Common myeloid progenitor, CD34-positive (primary cell): ENCODE data around the gene MYO1F.

ENCODE experiments used
- CTCF ChIA-PET: fragments of 350-600 bp; sonication (Branson Sonifier 250); formaldehyde crosslinking; loops from one replicate; lab custom pipeline; 2021; ENCODE audit warnings: antibody characterized with exemption; lab: Charles Lee
- POLR2A ChIA-PET: fragments of 350-600 bp; sonication (Branson Sonifier 250); formaldehyde crosslinking; loops from one replicate; lab custom pipeline; 2021; ENCODE audit warnings: antibody characterized with exemption; lab: Charles Lee
- DNase-seq, 3 donors: peaks; one replicate each; pipeline versions ENCODE4 v3.0.0 to v3.0.0-alpha.2; 2013
- H3K27ac ChIP-seq, 2 experiments: 1 replicate in 1 of 2; 2 replicates in 1 of 2; pipeline ENCODE4 v1.7.0; 2013; ENCODE audit warnings: inconsistent platforms in 2 of 2, low read length in 2 of 2, mild to moderate bottlenecking in 2 of 2, low read depth in 1 of 2, moderate library complexity in 1 of 2; ENCODE audit not compliant: severe bottlenecking in 2 of 2, insufficient read depth in 1 of 2, poor library complexity in 1 of 2
- H3K27me3 ChIP-seq, 5 experiments: replicated peaks in 2 of 5; 1 replicate in 3 of 5; 2 replicates in 2 of 5; pipeline versions ENCODE4 v1.6.1 to v1.7.0; 2013; ENCODE audit warnings: low read length in 4 of 5, mild to moderate bottlenecking in 2 of 5, moderate library complexity in 2 of 5, inconsistent platforms in 1 of 5; ENCODE audit not compliant: insufficient read depth in 5 of 5, control insufficient read depth in 4 of 5
- H3K36me3 ChIP-seq, 4 experiments: 1 replicate in 2 of 4; 2 replicates in 2 of 4; pipeline versions ENCODE4 v1.6.1 to v1.7.0; 2013; ENCODE audit warnings: low read length in 3 of 4, control low read depth in 1 of 4, mild to moderate bottlenecking in 1 of 4; ENCODE audit not compliant: control insufficient read depth in 4 of 4, insufficient read depth in 4 of 4
- H3K4me1 ChIP-seq, 4 experiments: 1 replicate in 3 of 4; 2 replicates in 1 of 4; pipeline versions ENCODE4 v1.6.1 to v1.7.1; 2013; ENCODE audit warnings: low read length in 3 of 4, mild to moderate bottlenecking in 3 of 4, control low read depth in 1 of 4, inconsistent platforms in 1 of 4, moderate library complexity in 1 of 4; ENCODE audit not compliant: control insufficient read depth in 4 of 4, insufficient read depth in 4 of 4; ENCODE audit errors: control extremely low read depth in 1 of 4
- H3K4me3 ChIP-seq, 7 experiments: 1 replicate in 4 of 7; 2 replicates in 3 of 7; pipeline versions ENCODE4 v1.5.1 to v1.7.0; 2013; ENCODE audit warnings: mild to moderate bottlenecking in 7 of 7, low read length in 6 of 7, moderate library complexity in 6 of 7, inconsistent platforms in 2 of 7, low read depth in 2 of 7, control low read depth in 1 of 7; ENCODE audit not compliant: insufficient read depth in 4 of 7, control insufficient read depth in 1 of 7; ENCODE audit errors: extremely low read depth in 1 of 7
- H3K9me3 ChIP-seq, 5 experiments: 1 replicate in 4 of 5; 2 replicates in 1 of 5; pipeline versions ENCODE4 v1.6.1 to v1.7.1; 2013; ENCODE audit warnings: low read length in 4 of 5, mild to moderate bottlenecking in 2 of 5, inconsistent platforms in 1 of 5, low read depth in 1 of 5, moderate library complexity in 1 of 5; ENCODE audit not compliant: control insufficient read depth in 4 of 5, insufficient read depth in 2 of 5; ENCODE audit errors: control extremely low read depth in 1 of 5
- WGBS: methylation state at CpG from one replicate; pipeline ENCODE4 v1.1.5; 2013; ENCODE audit not compliant: insufficient coverage; 5-methylcytosine and 5-hydroxymethylcytosine counted together

MYO1F gene

GRCh38 chr19:8615813-8616596 is 38.8 kb upstream of the MYO1F start:
- Histone ChIP-seq H3K36me3 (no peaks in the 10 kb centered on the region), H3K27me3 (no peaks in the 10 kb centered on the region), H3K4me1 (peaks cover 0 to 13% (median 4%) of the 10 kb centered on the region in 4 experiments), H3K4me3 (peak overlapping the region in 1 of 7 experiments; percentile 47), H3K27ac (no peak overlapping the region), H3K9me3 (no peaks in the 10 kb centered on the region)
- WGBS: 13% methylated on average over 13 of the region's 23 CpGs
- DNase-seq: peak; percentile 59 to 80 (median 75)
- ChIA-PET POLR2A (no interaction called here), CTCF (interaction anchor here (0.6 to 4.1 kb wide), 10 partner anchors 14 to 472 kb away, joined by 3 to 28 read pairs (median 3); partner anchors contain the start of genes MYO1F and NFILZ)

GRCh38 chr19:8615024-8615423 is 37.8 kb upstream of the MYO1F start:
- ChIA-PET POLR2A (no interaction called here), CTCF (interaction anchor here (0.7 to 4.1 kb wide), 12 partner anchors 8 to 1490 kb away, joined by 3 to 28 read pairs (median 3); partner anchors contain the start of genes MYO1F and NFILZ)
- Histone ChIP-seq H3K36me3 (no peaks in the 10 kb centered on the region), H3K27ac (no peak overlapping the region), H3K27me3 (no peaks in the 10 kb centered on the region), H3K9me3 (no peaks in the 10 kb centered on the region), H3K4me1 (peaks cover 0 to 17% (median 8%) of the 10 kb centered on the region in 4 experiments), H3K4me3 (no peak overlapping the region)
- WGBS: 66% methylated on average over 4 of the region's 6 CpGs
- no peak for DNase-seq

- CTCF ChIA-PET: interaction anchor here (0.8 to 4.1 kb wide), 10 partner anchors 8 to 474 kb away, joined by 3 to 28 read pairs (median 4); partner anchors contain the start of genes MYO1F and NFILZ
- H3K4me3 ChIP-seq: no peak overlapping the region
- 83% methylated on average over 1 of the region's 2 CpGs for WGBS
- no peaks in the 10 kb centered on the region for H3K27me3 ChIP-seq
- H3K27ac ChIP-seq: no peak overlapping the region
- no peaks in the 10 kb centered on the region for H3K36me3 ChIP-seq
- H3K4me1 ChIP-seq: peaks cover 0 to 22% (median 14%) of the 10 kb centered on the region in 4 experiments
- POLR2A ChIA-PET: no interaction called here
- no peaks in the 10 kb centered on the region for H3K9me3 ChIP-seq
- no peak for DNase-seq
Observed at GRCh38 chr19:8614455-8614854, 37.2 kb upstream of the MYO1F start.

- Histone ChIP-seq H3K4me1 (peaks cover 0 to 39% (median 31%) of the 10 kb centered on the region in 4 experiments), H3K4me3 (no peak overlapping the region), H3K27me3 (no peaks in the 10 kb centered on the region), H3K36me3 (no peaks in the 10 kb centered on the region), H3K9me3 (no peaks in the 10 kb centered on the region), H3K27ac (no peak overlapping the region)
- ChIA-PET CTCF (interaction anchor here (4.1 kb wide), 1 partner anchor 33 kb away, joined by 28 read pairs; the partner anchor contains the start of gene MYO1F), POLR2A (no interaction called here)
- DNase-seq: no peak
- WGBS: 68% methylated on average over 2 of the region's 5 CpGs
Observed at GRCh38 chr19:8612807-8613171, 35.5 kb upstream of the MYO1F start.

- H3K4me3 ChIP-seq: no peak overlapping the region
- DNase-seq: peak in 2 of 3 donors; percentile 53 to 68
- no peak overlapping the region for H3K27ac ChIP-seq
- POLR2A ChIA-PET: interaction anchor here (0.6 kb wide), 1 partner anchor 778 kb away, joined by 3 read pairs; no protein-coding TSS in a partner anchor
- peaks cover 0 to 39% (median 31%) of the 10 kb centered on the region in 4 experiments for H3K4me1 ChIP-seq
- CTCF ChIA-PET: interaction anchor here (0.9 to 1.2 kb wide), 4 partner anchors 16 to 34 kb away, joined by 3 to 4 read pairs (median 3); no protein-coding TSS in a partner anchor
- H3K36me3 ChIP-seq: peaks cover 0 to 3% (median 0%) of the 10 kb centered on the region in 4 experiments
- H3K27me3 ChIP-seq: no peaks in the 10 kb centered on the region
- H3K9me3 ChIP-seq: no peaks in the 10 kb centered on the region
- 68% methylated on average over 6 of the region's 12 CpGs for WGBS
Observed at GRCh38 chr19:8611877-8612806, 34.9 kb upstream of the MYO1F start.

- CTCF ChIA-PET: interaction anchor here (0.9 to 1.2 kb wide), 4 partner anchors 16 to 34 kb away, joined by 3 to 4 read pairs (median 3); no protein-coding TSS in a partner anchor
- H3K36me3 ChIP-seq: peaks cover 0 to 3% (median 0%) of the 10 kb centered on the region in 4 experiments
- peak in 2 of 3 donors; percentile 50 to 67 for DNase-seq
- no peaks in the 10 kb centered on the region for H3K27me3 ChIP-seq
- H3K4me3 ChIP-seq: no peak overlapping the region
- POLR2A ChIA-PET: interaction anchor here (0.6 kb wide), 1 partner anchor 778 kb away, joined by 3 read pairs; no protein-coding TSS in a partner anchor
- 44% methylated on average over 17 of the region's 18 CpGs for WGBS
- peaks cover 0 to 39% (median 31%) of the 10 kb centered on the region in 4 experiments for H3K4me1 ChIP-seq
- H3K9me3 ChIP-seq: no peaks in the 10 kb centered on the region
- H3K27ac ChIP-seq: no peak overlapping the region
Observed at GRCh38 chr19:8611391-8611876, 34.2 kb upstream of the MYO1F start.
